GM19463 (cell line): ENCODE measurements around the gene CNP.
A peak's percentile ranks its signal among the peaks of the same experiment; 100 is the strongest.

ENCODE experiments used
- ATAC-seq: cut with Tn5 transposase; IDR thresholded peaks from one replicate; pipeline ENCODE4 v1.9.1; 2021; ENCODE audit warnings: mild to moderate bottlenecking, moderate library complexity; ENCODE audit not compliant: unreplicated experiment

The CNP gene

DNA sequence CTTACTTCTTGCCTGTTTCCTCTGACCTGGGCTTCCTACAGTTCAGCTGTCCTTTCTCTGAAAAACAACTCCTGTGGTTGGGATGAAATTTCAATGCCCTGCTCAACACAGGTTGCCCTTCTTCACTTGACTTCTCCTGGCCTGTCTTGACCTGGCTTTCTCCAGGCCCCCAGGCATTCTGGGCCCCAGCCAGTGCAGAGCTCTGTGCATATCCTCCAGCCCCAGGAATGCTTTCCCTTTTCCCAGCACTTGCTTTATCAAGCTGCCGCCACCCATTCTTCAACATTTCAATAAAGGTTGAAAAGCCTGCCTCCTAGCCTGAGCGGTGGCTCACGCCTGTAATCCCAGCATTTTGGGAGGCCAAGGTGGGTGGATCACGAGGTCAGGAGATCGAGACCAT, 25.4 kb upstream of the CNP start:
- no peak for ATAC-seq

DNA sequence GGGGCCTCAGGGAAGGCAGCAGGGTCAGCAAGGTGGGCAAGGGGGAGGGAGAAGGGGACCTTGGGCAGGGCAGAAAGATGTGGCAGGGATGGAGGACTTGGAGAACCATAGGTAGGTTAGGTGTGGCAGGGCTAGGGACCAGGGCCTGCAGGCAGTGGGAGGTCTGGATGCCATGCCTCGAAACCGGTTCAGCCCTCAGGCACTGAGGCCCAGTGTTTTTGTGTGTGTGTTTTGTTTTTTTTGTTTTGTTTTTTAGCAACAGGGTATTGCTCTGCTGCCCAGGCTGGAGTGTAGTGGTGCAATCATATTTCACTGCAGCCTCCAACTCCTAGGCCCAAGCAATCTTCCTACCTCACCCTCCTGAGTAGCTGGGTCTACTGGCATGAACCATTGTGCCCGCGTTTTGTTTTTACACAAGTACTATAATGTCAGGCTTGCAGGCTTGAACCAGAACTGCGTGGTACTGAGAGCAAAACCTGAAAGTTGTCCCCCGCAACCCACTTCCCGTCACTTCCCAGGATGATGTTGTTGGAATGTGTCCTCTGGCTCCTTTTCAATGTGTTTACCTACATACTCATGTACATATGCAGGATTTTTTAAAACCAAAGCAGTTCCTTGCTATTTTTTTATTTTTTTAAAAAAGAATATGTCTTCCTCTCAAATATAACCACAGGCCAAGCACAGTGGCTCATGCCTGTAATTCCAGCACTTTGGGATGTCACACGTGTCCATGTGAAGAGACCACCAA, 23.8 kb upstream of the CNP start:
- no peak for ATAC-seq

DNA sequence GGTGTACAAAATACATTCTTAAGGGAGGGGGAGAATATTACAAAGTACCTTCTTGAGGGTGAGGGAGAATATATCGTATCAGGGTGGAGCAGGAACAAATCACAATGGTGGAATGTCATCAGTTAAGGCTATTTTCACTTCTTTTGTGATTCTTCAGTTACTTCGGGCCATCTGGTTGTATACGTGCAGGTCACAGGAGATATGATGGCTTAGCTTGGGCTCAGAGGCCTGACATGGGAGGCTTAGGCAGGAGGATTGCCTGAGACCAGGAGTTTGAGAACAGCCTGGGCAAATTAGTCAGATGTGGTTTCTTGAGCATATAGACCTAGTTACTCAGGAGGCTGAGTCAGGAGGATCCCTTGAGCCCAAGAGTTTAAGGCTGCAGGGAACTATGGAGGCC, 23.1 kb upstream of the CNP start:
- ATAC-seq: no peak

GRCh38 chr17:41944943-41945342, 21.7 kb upstream of the CNP start:
- ATAC-seq: no peak

GRCh38 chr17:41948762-41949460, 17.7 kb upstream of the CNP start:
- ATAC-seq: no peak

DNA sequence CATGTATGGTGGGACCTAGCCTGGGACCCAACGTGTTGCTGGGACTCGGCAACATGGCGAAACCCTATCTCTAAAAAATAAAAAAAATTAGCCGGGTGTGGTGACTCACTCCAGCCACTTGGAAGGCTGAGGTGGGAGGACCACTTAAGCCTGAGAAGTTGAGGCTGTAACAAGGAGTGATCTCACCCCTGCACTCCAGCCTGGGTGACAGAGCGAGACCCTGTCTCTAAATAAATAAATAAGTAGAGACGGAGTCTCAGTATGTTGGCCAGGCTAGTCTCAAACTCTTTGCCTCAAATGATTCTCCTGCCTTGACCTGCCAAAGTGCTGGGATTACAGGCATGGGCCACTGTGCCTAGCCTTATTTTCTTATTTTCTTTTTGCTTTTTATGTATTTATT, 10.1 kb upstream of the CNP start:
- ATAC-seq: no peak

DNA sequence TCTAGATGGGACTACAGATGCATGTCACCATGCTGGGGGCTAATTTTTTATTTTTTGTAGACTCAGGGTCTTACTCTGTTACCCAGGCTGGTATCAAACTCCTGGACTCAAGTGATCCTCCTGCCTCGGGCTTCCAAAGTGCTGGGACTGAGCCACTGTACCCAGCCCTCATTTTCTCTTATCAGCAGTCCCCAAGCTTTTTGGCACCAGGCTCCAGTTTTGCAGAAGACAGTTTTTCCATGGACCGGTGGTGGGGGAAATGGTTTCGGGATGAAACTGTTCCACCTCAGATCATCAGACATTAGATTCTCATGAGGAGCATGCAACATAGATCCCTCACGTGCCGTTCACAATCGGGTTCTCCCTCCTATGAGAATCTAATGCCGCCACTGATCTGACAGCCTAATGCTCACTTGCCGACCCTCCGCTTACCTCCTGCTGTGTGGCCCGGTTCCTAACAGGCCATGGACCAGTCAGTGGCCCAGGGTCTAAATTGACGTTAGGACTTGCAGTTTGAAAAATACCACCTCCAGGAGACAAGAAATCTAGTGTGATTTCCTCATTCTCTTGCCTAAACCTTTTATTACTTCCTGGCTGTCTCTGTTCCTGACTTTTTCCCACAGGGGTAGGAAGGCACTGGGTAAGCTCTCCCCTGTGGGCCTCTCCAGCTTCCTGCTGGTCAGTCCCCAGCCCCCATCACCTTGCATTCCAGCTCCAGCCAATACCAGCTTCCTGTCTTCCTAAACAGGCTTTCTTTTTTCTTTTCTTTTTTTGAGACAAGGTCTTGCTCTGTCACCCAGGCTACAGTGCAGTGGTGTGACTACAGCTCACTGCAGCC, 9.3 kb upstream of the CNP start:
- ATAC-seq: no peak

- no peak for ATAC-seq
These were observed 8.6 kb upstream of the CNP start for GRCh38 chr17:41957869-41958439.

- no peak for ATAC-seq
These were observed 7.6 kb upstream of the CNP start for GRCh38 chr17:41959030-41959335.

DNA sequence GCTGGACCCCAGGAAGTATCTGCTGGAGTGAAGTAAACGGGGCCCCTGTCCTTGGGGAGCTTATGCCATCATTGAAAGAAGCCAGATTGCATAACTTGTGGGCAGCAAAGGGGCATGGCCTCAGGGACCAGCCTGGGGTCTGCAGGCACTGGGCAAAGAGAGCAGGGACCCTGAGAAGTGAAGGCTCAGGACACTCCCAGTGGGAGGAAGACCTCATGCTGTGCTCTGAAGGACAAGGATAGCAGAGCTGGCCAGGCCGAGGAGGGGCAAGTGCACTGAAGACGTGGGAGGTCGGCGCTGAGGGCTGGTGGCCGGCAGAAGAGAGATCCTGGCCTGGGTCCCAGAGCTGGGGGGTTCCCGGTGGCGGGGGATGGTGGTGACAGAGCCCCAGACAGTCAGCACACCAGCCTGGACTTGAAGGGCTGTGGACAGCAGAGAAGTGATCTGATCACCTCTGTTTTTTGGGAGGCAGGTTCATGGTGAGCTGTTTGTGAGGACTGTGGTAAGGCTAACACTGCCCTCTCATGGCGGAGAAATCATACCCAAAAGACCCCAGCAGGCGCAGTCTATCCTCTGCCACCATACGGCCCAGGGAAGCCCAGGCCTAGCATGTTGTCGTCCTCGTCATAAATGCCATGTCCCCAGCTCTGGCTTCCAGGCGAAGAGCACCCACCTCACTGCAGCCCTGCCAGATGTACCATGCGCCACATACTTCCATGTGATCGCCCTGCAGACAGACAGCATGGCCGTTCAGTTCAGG, 7.1 kb upstream of the CNP start:
- ATAC-seq: no peak

DNA sequence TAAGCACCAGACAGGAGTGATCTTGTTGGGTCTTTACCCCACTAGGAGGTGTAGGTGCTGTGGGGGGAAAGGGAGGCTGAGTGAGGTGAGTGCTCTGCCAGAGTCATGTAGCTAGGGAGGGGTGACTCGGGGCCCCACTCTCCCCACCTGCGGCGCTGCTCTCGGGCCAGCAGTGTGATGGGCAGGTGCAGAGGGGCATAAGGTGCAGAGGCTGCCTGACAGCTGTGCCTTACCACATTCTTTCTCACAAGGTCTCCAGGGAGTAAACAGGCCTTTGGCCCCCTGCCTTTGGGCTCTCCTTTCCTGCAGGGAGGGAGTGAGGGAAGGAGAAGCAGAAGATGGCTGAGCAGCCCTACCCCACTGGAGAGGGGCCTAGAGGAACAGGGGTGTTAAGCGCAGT, 4.5 kb upstream of the CNP start:
- ATAC-seq: no peak

GRCh38 chr17:41962768-41963434, 3.7 kb upstream of the CNP start:
- no peak for ATAC-seq

DNA sequence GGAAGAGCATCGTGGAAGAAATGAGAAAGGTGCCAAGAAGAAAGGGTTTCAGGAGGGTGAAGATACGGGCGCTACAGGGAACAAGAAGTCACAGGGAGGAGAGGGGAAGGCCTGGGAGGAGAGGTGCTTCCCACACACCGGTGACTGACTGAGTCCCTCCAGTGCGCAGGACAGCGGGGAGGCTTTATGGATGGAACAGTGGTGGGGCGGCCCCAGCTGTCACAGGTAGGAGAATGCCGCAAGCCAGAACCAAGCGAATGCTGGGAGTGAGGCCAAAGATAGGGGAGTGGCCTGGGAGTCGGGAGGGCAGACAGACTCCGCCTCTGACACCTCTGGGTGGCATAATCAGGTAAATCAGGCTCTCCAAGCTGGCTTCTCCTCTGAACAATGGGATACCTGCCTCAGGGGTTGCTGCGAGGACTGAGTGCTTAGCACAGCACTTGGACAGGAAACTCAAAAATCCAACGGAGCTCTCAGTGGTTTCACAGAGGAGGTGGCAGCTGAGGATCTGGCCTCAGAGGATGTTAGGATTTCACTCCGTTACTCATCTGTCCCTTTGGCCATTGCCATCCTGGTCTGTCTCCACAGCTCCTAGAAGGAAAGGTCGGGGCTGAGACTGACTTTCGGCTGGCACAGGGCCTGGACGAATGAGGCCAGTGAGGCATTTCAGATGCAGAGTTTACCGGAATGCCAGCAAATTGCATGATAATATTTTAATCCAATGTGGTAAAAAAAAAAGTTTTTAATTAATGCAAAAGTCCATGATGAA, 717 bp upstream of the CNP start:
- ATAC-seq: peak; percentile 49

GRCh38 chr17:41967141-41967920, 736 bp downstream of the CNP start:
- no peak for ATAC-seq

- no peak for ATAC-seq
These were observed 1.5 kb downstream of the CNP start for GRCh38 chr17:41967921-41968578.

DNA sequence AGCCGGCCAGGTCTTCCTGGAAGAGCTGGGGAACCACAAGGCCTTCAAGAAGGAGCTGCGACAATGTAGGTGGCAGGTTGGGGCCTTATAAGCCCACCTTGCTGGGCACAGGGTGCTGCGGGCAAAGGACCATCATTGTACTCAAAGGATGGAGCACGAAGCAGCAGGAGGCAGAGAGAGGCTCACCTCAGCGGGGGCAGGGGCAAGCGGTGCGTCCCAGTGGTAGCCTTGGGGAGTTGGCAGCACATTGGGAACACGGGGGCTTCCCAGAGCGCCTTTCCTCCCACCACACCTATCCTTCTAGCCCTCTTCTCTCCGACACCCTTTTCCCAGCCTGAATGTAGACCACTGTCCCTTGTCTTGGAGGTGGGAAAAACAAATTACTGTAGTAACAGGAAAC, 2.1 kb downstream of the CNP start:
- no peak for ATAC-seq

DNA sequence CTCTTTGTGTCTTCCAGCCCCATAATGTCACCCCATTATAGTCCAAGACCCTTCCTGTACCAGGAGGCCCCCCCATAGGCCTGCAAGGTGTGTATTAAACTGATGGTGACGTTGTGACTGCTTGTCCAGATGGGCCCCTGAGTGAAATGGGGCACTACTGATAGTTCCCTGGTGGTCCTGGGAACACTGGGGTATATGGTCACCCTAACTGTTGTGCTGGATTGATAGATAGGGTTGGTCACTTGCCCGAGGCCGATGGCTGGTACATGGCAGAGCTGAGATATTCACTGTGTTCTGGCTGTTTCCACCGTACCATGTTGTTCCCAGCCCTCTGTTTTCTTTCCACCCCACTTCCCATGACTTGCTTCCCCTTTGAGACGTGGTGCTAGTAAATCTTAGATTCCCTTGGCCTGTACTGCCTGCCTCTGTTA, 4.3 kb downstream of the CNP start:
- ATAC-seq: no peak
